LHCN-M2 (cell line): ENCODE measurements around the gene PEDS1. TPM values are rescaled to one million over a fixed set of nuclear protein-coding genes. Genes with fewer than 3 reads are reported as not detected.
"Not testable (repeated sequence)": the region's sequence is repeated elsewhere in the genome, so short reads cannot be mapped to it uniquely, and the experiment has no call there.

Source experiments
- DNase-seq: peaks from one replicate; pipeline ENCODE4 v3.0.0-alpha.2; 2012; ENCODE audit warnings: low read depth
- total RNA-seq: library from RNA; depleted of rRNA; stranded (reverse); fragments of >200 nt; gene quantifications from 2 replicates; pipeline ENCODE4 v1.2.3, GENCODE V29; 2014

The PEDS1 gene
- total RNA-seq, 1 experiment from 2014 or later: 37.7 TPM

- DNase-seq: peak; percentile 62
Observed at GRCh38 chr20:50136822-50137599, 16.5 kb downstream of the PEDS1 start.

- DNase-seq: not testable (repeated sequence)
Observed at GRCh38 chr20:50135157-50135556, 18.4 kb downstream of the PEDS1 start.

- DNase-seq: no peak
Observed at GRCh38 chr20:50133474-50134217, 19.9 kb downstream of the PEDS1 start.

- DNase-seq: no peak
Observed at GRCh38 chr20:50133041-50133440, 20.5 kb downstream of the PEDS1 start.

GRCh38 chr20:50130995-50131394 is 22.5 kb downstream of the PEDS1 start:
- DNase-seq: peak; percentile 50

GRCh38 chr20:50130356-50130723 is 23.2 kb downstream of the PEDS1 start:
- DNase-seq: no peak

- DNase-seq: no peak
Observed at GRCh38 chr20:50129662-50130355, 23.7 kb downstream of the PEDS1 start.

GRCh38 chr20:50128520-50128905 is 25.0 kb downstream of the PEDS1 start:
- DNase-seq: no peak

- no peak for DNase-seq
Observed at GRCh38 chr20:50127587-50128519, 25.7 kb downstream of the PEDS1 start.

- no peak for DNase-seq
Observed at GRCh38 chr20:50126662-50127061, 26.9 kb downstream of the PEDS1 start.

- DNase-seq: no peak
Observed at GRCh38 chr20:50125279-50125678, 28.2 kb downstream of the PEDS1 start.

- DNase-seq: no peak
Observed at GRCh38 chr20:50124496-50124895, 29.0 kb downstream of the PEDS1 start.

GRCh38 chr20:50123418-50123817 is 30.1 kb downstream of the PEDS1 start:
- DNase-seq: no peak

- DNase-seq: no peak
Observed at GRCh38 chr20:50122763-50123162, 30.8 kb downstream of the PEDS1 start.

GRCh38 chr20:50121858-50122271 is 31.7 kb downstream of the PEDS1 start:
- DNase-seq: peak; percentile 61

GRCh38 chr20:50120935-50121693 is 32.4 kb downstream of the PEDS1 start:
- peak; percentile 98 for DNase-seq

GRCh38 chr20:50118203-50118602 is 35.3 kb downstream of the PEDS1 start:
- no peak for DNase-seq

GRCh38 chr20:50116368-50116999 is 37.0 kb downstream of the PEDS1 start:
- no peak for DNase-seq

GRCh38 chr20:50115591-50116367 is 37.7 kb downstream of the PEDS1 start:
- DNase-seq: peak; percentile 95
